Measurements from ENCODE around the gene TPPP3. TPM values are rescaled to one million over a fixed set of nuclear protein-coding genes. Genes with fewer than 3 reads are reported as not detected.

TPPP3 gene
- total and polyA plus RNA-seq, 2 donors (not counting 3 experiments of a cell fraction or from before 2014, with no cell fraction given), result 0.33 to 1.3 TPM

DNA sequence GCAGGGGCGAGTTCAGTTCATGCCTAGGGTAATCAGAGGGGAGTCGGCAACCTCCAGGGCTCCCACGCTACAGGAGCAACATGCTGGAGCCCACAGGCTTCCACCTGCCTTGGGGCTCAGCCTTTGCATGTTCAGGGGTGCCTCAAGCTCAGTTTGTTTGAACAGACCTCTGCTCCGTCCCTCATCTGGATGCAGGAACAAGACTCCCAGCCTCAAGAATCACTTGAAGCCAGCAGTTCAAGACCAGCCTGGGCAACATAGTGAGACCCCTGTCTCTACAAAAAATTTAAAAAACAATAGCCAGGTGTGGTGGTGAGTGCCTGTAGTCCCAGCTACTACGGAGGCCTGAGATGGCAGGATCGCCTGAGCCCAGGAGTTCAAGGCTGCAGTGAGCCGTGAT, 32.7 kb upstream of the TPPP3 start:
- peaks cover 36 to 47% of the 10 kb centered on the region in 2 experiments for H3K27me3 ChIP-seq (ENCODE audit: control insufficient read depth in 2 of 2, insufficient read depth in 2 of 2, low read length in 2 of 2)
- DNase-seq (ENCODE audit: low read depth, low spot score) (no peak), FAIRE-seq (no peak)
- H3K36me3 ChIP-seq (ENCODE audit: control insufficient read depth in 2 of 2, extremely low read depth in 1 of 2, insufficient read depth in 2 of 2, low read length in 2 of 2), result no peaks in the 10 kb centered on the region
- H4K20me1 ChIP-seq (replicated peaks; ENCODE audit: control insufficient read depth, extremely low read depth, insufficient read depth, low read length), result no peaks in the 10 kb centered on the region
- intact Hi-C loops (cut with micrococcal nuclease) (no loop called here), dilution Hi-C loops (cut with MboI; ENCODE audit: extremely low pct_ligation_motif_present, low sequenced_read_pairs) (no loop called here)
- H3K9ac ChIP-seq (replicated peaks; ENCODE audit: extremely low read depth, insufficient read depth, low read length), result no peak overlapping the region
- H3K79me2 ChIP-seq (ENCODE audit: control insufficient read depth, insufficient read depth, low read length), result no peaks in the 10 kb centered on the region
- CTCF ChIA-PET, result interaction anchor here (0.9 to 9.0 kb wide), 5 partner anchors 10 to 38 kb away, joined by 3 to 201 read pairs (median 3); partner anchors contain the start of gene ZDHHC1
- H3K27ac ChIP-seq (ENCODE audit: insufficient read depth, low read depth, low read length), result no peak overlapping the region
- no peak overlapping the region for H2AFZ ChIP-seq (ENCODE audit: low read depth, low read length)
- H3K4me3 ChIP-seq (replicated peaks in 1 of 3; ENCODE audit: insufficient read depth in 1 of 3, low read depth in 1 of 3, low read length in 3 of 3), result no peak overlapping the region
- no peak overlapping the region for H3K4me2 ChIP-seq (ENCODE audit: insufficient read depth, low read length)
- peaks cover 4% of the 10 kb centered on the region for H3K4me1 ChIP-seq (ENCODE audit: control insufficient read depth, extremely low read depth, insufficient read depth, low read length)
- no peaks in the 10 kb centered on the region for H3K9me1 ChIP-seq (replicated peaks; ENCODE audit: control insufficient read depth, extremely low read depth, insufficient read depth, low read length)
- no peaks in the 10 kb centered on the region for H3K9me3 ChIP-seq (replicated peaks; ENCODE audit: control insufficient read depth, insufficient read depth, low read length)
- POLR2A ChIA-PET, result no interaction called here
- no TSS peak for BruUV-seq (replicated peaks)
- no peak for TF ChIP-seq POLR2A (IDR thresholded peaks at IDR 0.05; ENCODE audit: low read depth, low read length)
- TF ChIP-seq, protein P1, sequence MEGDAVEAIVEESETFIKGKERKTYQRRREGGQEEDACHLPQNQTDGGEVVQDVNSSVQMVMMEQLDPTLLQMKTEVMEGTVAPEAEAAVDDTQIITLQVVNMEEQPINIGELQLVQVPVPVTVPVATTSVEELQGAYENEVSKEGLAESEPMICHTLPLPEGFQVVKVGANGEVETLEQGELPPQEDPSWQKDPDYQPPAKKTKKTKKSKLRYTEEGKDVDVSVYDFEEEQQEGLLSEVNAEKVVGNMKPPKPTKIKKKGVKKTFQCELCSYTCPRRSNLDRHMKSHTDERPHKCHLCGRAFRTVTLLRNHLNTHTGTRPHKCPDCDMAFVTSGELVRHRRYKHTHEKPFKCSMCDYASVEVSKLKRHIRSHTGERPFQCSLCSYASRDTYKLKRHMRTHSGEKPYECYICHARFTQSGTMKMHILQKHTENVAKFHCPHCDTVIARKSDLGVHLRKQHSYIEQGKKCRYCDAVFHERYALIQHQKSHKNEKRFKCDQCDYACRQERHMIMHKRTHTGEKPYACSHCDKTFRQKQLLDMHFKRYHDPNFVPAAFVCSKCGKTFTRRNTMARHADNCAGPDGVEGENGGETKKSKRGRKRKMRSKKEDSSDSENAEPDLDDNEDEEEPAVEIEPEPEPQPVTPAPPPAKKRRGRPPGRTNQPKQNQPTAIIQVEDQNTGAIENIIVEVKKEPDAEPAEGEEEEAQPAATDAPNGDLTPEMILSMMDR (IDR thresholded peaks at IDR 0.05; ENCODE audit: extremely low read depth in 1 of 2, insufficient read depth in 1 of 2, low read depth in 1 of 2, low read length in 2 of 2), result no peak
- no peak for TF ChIP-seq FOS (IDR thresholded peaks at IDR 0.05; ENCODE audit: borderline replicate concordance, insufficient read depth, low read length)
- TF ChIP-seq JUN (IDR thresholded peaks at IDR 0.05; ENCODE audit: borderline replicate concordance, insufficient read depth, insufficient read length, low read depth), result no peak
- no peak for TF ChIP-seq GATA2 (IDR thresholded peaks at IDR 0.05; ENCODE audit: insufficient read depth, insufficient read length, low read depth, low read length)
- TF ChIP-seq EZH2 (IDR thresholded peaks at IDR 0.05; ENCODE audit: borderline replicate concordance, low read depth, low read length, severe bottlenecking), result no peak
- TF ChIP-seq POLR2AphosphoS5 (IDR thresholded peaks at IDR 0.05; ENCODE audit: insufficient read depth, low read depth, low read length), result no peak
- no peak for TF ChIP-seq MYC (IDR thresholded peaks at IDR 0.05; ENCODE audit: low read depth, low read length)
- TF ChIP-seq, protein P2, sequence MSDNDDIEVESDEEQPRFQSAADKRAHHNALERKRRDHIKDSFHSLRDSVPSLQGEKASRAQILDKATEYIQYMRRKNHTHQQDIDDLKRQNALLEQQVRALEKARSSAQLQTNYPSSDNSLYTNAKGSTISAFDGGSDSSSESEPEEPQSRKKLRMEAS (IDR thresholded peaks at IDR 0.05; ENCODE audit: insufficient read depth, insufficient read length), result no peak

Data from endothelial cell of umbilical vein (primary cell).